CD4-positive, alpha-beta T cell treated with Interleukin-1 beta for 1 hour (primary cell): ENCODE results near the gene TIMM17B.
"Not testable (repeated sequence)": the region's sequence is repeated elsewhere in the genome, so short reads cannot be mapped to it uniquely, and the experiment has no call there.

Experiments used
- DNase-seq, 2 donors: peaks; one replicate each; pipeline ENCODE4 v3.0.0-alpha.2; 2020 to 2022

TIMM17B gene

GRCh38 chrX:48893556-48894348, 3.8 kb downstream of the TIMM17B start:
- DNase-seq: no peak

- DNase-seq: no peak
These were observed 4.7 kb downstream of the TIMM17B start for GRCh38 chrX:48892896-48893295.

DNA sequence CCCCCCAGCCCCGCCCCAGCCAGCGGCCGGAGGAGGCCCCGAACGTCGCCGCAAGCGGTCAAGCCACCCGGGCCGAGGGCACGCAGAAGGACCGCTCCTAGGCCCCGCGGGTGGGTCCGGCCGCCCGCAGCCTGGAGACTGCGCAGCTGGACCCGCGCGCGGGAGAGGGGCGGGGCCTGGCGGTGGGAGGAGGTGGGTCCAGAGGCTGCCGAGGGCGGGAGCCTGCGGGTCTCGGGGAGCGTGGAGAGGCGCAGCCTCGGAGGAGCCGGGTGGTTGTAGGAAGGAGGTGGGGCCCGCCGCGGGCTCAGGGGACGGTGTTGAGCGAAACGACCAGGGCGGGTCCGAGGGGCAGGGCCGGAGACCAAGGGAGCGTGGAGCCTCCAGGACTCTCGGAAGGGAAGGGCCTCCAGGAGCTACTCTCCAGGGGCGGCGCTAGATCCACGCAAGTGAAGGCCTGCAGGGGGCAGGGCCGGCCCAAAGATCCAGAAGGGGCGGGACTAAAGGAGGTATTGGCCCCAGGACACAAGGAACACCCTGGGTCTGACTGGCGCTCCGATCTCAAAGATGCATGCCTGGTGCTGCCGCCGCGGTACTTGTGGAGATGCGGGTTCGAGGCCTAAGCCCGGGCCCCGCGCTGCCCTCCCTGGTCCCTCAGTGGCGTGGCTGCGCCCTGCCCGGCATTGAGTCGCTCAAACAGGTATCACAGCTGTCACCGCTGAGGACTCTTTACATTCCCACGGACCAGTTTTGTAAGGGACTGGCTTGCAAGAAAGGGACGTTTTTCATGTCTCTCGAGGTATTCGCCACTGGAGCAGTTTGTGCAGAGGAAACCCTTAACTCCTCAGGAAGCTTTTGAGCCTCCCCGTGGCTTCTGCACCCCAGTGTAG, 5.9 kb downstream of the TIMM17B start:
- DNase-seq: peak; percentile 82

DNA sequence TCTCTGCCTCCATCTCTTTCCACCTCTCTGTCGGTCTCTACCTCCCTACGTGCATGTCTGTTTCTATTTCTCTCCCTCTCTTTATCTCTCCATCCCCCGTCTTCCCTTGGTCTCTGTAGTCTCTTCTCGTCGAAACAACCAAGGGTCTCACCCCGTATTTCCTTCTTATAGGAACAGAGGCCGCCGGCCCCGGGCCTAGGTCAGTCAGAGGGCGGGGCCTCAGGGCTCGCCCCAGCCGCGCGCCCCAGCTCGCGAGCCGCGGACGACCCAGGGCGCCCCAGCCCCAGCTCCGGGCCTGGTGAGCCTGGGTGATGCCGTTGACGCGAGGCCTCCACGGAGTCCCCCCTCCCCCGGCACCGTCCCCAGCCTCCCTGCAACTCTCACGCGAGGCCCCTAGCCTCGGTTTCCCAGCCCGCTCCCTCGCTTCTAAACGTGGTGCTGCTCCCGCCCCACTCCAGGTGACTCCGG, 6.6 kb downstream of the TIMM17B start:
- DNase-seq: no peak

DNA sequence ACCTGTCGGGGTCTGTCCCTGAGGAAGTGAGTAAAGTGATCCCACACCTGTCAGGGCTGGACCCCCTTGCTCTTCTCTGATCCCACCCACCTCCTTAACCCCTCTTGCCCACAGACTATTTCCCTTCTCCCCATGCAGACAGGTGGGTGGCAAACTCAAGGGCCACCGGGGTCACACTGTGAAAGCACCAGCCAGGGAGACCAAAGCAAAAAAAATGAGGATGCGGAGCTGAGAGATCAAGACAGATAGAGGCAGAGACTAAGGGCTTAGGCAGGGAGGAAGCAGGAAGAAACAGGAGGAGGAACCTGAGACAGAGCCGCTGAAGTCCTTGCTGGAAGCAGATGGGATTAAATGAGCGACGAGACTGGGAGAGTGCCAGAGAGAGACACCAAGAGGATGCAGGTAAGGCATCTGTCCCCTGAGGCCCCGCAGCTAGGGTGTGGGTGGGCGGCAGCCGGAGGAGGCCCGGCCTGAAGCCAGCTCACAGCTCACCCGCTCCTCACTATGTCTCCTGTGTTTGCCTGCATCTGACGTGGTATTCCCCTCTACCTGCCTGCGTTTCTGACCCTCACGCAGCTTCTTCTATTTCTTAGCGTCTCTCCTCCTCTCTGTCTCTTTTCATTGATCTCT, 7.2 kb downstream of the TIMM17B start:
- no peak for DNase-seq

- not testable (repeated sequence) for DNase-seq
These were observed 11.0 kb downstream of the TIMM17B start for GRCh38 chrX:48886586-48886985.

DNA sequence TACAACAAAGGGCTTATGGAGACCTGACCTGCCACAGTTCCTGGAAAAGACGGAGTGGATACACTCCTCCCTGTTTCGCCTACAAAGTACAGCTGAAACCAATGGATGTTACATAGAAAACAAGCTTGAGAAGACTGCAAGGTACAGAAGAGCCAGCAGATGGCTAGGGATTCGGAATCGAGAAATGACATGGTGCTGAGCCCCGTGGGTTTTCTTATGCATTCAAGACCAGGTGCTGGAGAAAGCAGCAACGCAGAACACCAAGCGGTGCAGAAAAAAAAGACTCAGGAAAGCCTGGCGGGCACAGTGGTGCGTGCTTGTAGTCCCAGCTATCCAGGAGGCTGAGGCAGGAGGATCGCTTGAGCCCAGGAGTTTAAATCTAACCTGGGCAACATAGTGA, 13.8 kb downstream of the TIMM17B start:
- no peak for DNase-seq

- not testable (repeated sequence) for DNase-seq
These were observed 20.6 kb downstream of the TIMM17B start for GRCh38 chrX:48876944-48877343.

- DNase-seq: not testable (repeated sequence)
These were observed 25.6 kb downstream of the TIMM17B start for GRCh38 chrX:48872017-48872416.

GRCh38 chrX:48864210-48864609, 33.4 kb downstream of the TIMM17B start:
- no peak for DNase-seq

- peak in 1 of 2 donors; percentile 15 for DNase-seq
These were observed 42.7 kb downstream of the TIMM17B start for GRCh38 chrX:48854898-48855297.

GRCh38 chrX:48854121-48854804, 43.3 kb downstream of the TIMM17B start:
- DNase-seq: not testable (repeated sequence)

GRCh38 chrX:48853494-48853893, 44.1 kb downstream of the TIMM17B start:
- DNase-seq: not testable (repeated sequence)

- no peak for DNase-seq
These were observed 44.7 kb downstream of the TIMM17B start for GRCh38 chrX:48852857-48853256.

DNA sequence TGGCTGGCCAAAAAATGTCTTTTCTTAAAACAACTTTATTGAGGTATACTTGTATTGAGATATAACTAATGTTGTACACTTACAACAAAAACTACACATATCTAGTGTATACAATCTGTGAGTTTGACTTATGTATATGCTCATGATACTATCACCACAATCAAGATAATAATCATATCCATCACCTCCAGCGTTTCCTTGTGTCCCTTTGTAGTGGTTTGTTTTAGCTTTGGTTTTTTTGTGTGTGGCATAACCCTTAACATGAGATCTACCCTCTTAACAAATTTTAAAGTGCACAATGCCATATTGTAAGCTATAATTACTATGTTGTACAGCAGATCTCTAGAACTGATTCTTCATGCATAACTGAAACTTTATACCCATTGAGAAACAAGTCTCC, 48.7 kb downstream of the TIMM17B start:
- no peak for DNase-seq
